Activated naive CD8-positive, alpha-beta T cell (primary cell): ENCODE data around the gene DSG4.
"Not testable (repeated sequence)": the region's sequence is repeated elsewhere in the genome, so short reads cannot be mapped to it uniquely, and the experiment has no call there.

ENCODE experiments used
- H3K27ac Mint-ChIP-seq: one replicate; pipeline ENCODE4 v1.8.0; 2021; ENCODE audit warnings: mixed read lengths
- H3K27me3 Mint-ChIP-seq: one replicate; pipeline ENCODE4 v1.8.0; 2021; ENCODE audit warnings: mixed read lengths
- H3K36me3 Mint-ChIP-seq: one replicate; pipeline ENCODE4 v1.8.0; 2021; ENCODE audit warnings: mixed read lengths
- H3K4me1 Mint-ChIP-seq: one replicate; pipeline ENCODE4 v1.8.0; 2021; ENCODE audit warnings: low read depth, mixed read lengths
- H3K4me3 Mint-ChIP-seq: one replicate; pipeline ENCODE4 v1.8.0; 2021; ENCODE audit warnings: mild to moderate bottlenecking, mixed read lengths
- H3K9me3 Mint-ChIP-seq: one replicate; pipeline ENCODE4 v1.8.0; 2021; ENCODE audit warnings: low read depth, mixed read lengths

The DSG4 gene

GRCh38 chr18:31376477-31376876, at the start of gene DSG4:
Gene DSG4, plus strand, starts transcription at chr18:31376777. Its CDS starts 135 bp downstream, at chr18:31376912.
- Mint-ChIP-seq H3K4me3 (no peak within 1 kb of the TSS), H3K4me1 (no peaks in the 10 kb centered on the region), H3K9me3 (no peaks in the 10 kb centered on the region), H3K36me3 (no peaks in the 10 kb centered on the region), H3K27ac (no peak within 1 kb of the TSS), H3K27me3 (no peaks in the 10 kb centered on the region)

- H3K27me3 Mint-ChIP-seq, result peaks cover 2% of the 10 kb centered on the region
- H3K27ac Mint-ChIP-seq, result no peak overlapping the region
Observed at GRCh38 chr18:31329787-31330438, 46.7 kb upstream of the DSG4 start.

GRCh38 chr18:31343454-31343853, 33.1 kb upstream of the DSG4 start:
- H3K4me3 Mint-ChIP-seq, result no peak overlapping the region
- no peaks in the 10 kb centered on the region for H3K27me3 Mint-ChIP-seq
- no peaks in the 10 kb centered on the region for H3K36me3 Mint-ChIP-seq
- H3K9me3 Mint-ChIP-seq, result peaks cover 13% of the 10 kb centered on the region
- H3K27ac Mint-ChIP-seq, result no peak overlapping the region
- no peaks in the 10 kb centered on the region for H3K4me1 Mint-ChIP-seq

More at GRCh38 chr18:31329787-31330438, 46.7 kb upstream of the DSG4 start:
- Mint-ChIP-seq H3K9me3 (no peaks in the 10 kb centered on the region), H3K4me1 (no peaks in the 10 kb centered on the region), H3K4me3 (no peak overlapping the region), H3K36me3 (no peaks in the 10 kb centered on the region)

- H3K4me3 Mint-ChIP-seq, H3K4me1 Mint-ChIP-seq, H3K27ac Mint-ChIP-seq, H3K27me3 Mint-ChIP-seq, H3K9me3 Mint-ChIP-seq, H3K36me3 Mint-ChIP-seq: not testable (repeated sequence)
Observed at GRCh38 chr18:31353336-31353735, 23.2 kb upstream of the DSG4 start.

GRCh38 chr18:31354990-31355389, 21.6 kb upstream of the DSG4 start:
- H3K4me3 Mint-ChIP-seq, result no peak overlapping the region
- H3K27ac Mint-ChIP-seq, result no peak overlapping the region
- no peaks in the 10 kb centered on the region for H3K36me3 Mint-ChIP-seq
- H3K4me1 Mint-ChIP-seq, result no peaks in the 10 kb centered on the region
- H3K27me3 Mint-ChIP-seq, result no peaks in the 10 kb centered on the region
- H3K9me3 Mint-ChIP-seq, result no peaks in the 10 kb centered on the region

GRCh38 chr18:31356025-31356424, 20.6 kb upstream of the DSG4 start:
- Mint-ChIP-seq H3K9me3 (no peaks in the 10 kb centered on the region), H3K36me3 (no peaks in the 10 kb centered on the region), H3K27ac (no peak overlapping the region), H3K4me3 (no peak overlapping the region), H3K27me3 (no peaks in the 10 kb centered on the region), H3K4me1 (no peaks in the 10 kb centered on the region)

GRCh38 chr18:31364190-31364589, 12.4 kb upstream of the DSG4 start:
- Mint-ChIP-seq H3K27me3 (no peaks in the 10 kb centered on the region), H3K4me3 (no peak overlapping the region), H3K36me3 (no peaks in the 10 kb centered on the region), H3K4me1 (no peaks in the 10 kb centered on the region), H3K27ac (no peak overlapping the region), H3K9me3 (no peaks in the 10 kb centered on the region)

GRCh38 chr18:31369478-31369877, 7.1 kb upstream of the DSG4 start:
- Mint-ChIP-seq H3K4me1 (no peaks in the 10 kb centered on the region), H3K4me3 (no peak overlapping the region), H3K27me3 (no peaks in the 10 kb centered on the region), H3K9me3 (no peaks in the 10 kb centered on the region), H3K27ac (no peak overlapping the region), H3K36me3 (no peaks in the 10 kb centered on the region)

- H3K9me3 Mint-ChIP-seq, result no peaks in the 10 kb centered on the region
- H3K4me3 Mint-ChIP-seq, result no peak overlapping the region
- no peaks in the 10 kb centered on the region for H3K27me3 Mint-ChIP-seq
- no peak overlapping the region for H3K27ac Mint-ChIP-seq
- H3K4me1 Mint-ChIP-seq, result no peaks in the 10 kb centered on the region
- H3K36me3 Mint-ChIP-seq, result no peaks in the 10 kb centered on the region
Observed at GRCh38 chr18:31371989-31372388, 4.6 kb upstream of the DSG4 start.

- Mint-ChIP-seq H3K4me3 (no peak overlapping the region), H3K27ac (no peak overlapping the region), H3K9me3 (no peaks in the 10 kb centered on the region), H3K27me3 (no peaks in the 10 kb centered on the region), H3K4me1 (no peaks in the 10 kb centered on the region), H3K36me3 (no peaks in the 10 kb centered on the region)
Observed at GRCh38 chr18:31373641-31374040, 2.9 kb upstream of the DSG4 start.

GRCh38 chr18:31380912-31381311, 4.3 kb downstream of the DSG4 start:
- Mint-ChIP-seq H3K36me3 (no peaks in the 10 kb centered on the region), H3K4me1 (no peaks in the 10 kb centered on the region), H3K27ac (no peak overlapping the region), H3K27me3 (no peaks in the 10 kb centered on the region), H3K4me3 (no peak overlapping the region), H3K9me3 (no peaks in the 10 kb centered on the region)

GRCh38 chr18:31382107-31382506, 5.5 kb downstream of the DSG4 start:
- H3K9me3 Mint-ChIP-seq, result no peaks in the 10 kb centered on the region
- no peak overlapping the region for H3K4me3 Mint-ChIP-seq
- no peaks in the 10 kb centered on the region for H3K27me3 Mint-ChIP-seq
- H3K36me3 Mint-ChIP-seq, result no peaks in the 10 kb centered on the region
- H3K4me1 Mint-ChIP-seq, result no peaks in the 10 kb centered on the region
- H3K27ac Mint-ChIP-seq, result no peak overlapping the region

GRCh38 chr18:31386741-31387140, 10.2 kb downstream of the DSG4 start:
- H3K27ac Mint-ChIP-seq, result no peak overlapping the region
- H3K27me3 Mint-ChIP-seq, result no peaks in the 10 kb centered on the region
- no peaks in the 10 kb centered on the region for H3K4me1 Mint-ChIP-seq
- H3K4me3 Mint-ChIP-seq, result no peak overlapping the region
- H3K9me3 Mint-ChIP-seq, result no peaks in the 10 kb centered on the region
- H3K36me3 Mint-ChIP-seq, result no peaks in the 10 kb centered on the region

- Mint-ChIP-seq H3K4me1 (no peaks in the 10 kb centered on the region), H3K4me3 (no peak overlapping the region), H3K36me3 (no peaks in the 10 kb centered on the region), H3K27me3 (no peaks in the 10 kb centered on the region), H3K27ac (no peak overlapping the region), H3K9me3 (no peaks in the 10 kb centered on the region)
Observed at GRCh38 chr18:31393286-31393685, 16.7 kb downstream of the DSG4 start.

GRCh38 chr18:31396796-31397612, 20.4 kb downstream of the DSG4 start:
- Mint-ChIP-seq H3K9me3 (no peaks in the 10 kb centered on the region), H3K36me3 (no peaks in the 10 kb centered on the region), H3K4me3 (no peak overlapping the region), H3K27me3 (no peaks in the 10 kb centered on the region), H3K27ac (no peak overlapping the region), H3K4me1 (no peaks in the 10 kb centered on the region)

GRCh38 chr18:31398191-31398590, 21.6 kb downstream of the DSG4 start:
- H3K4me1 Mint-ChIP-seq, result no peaks in the 10 kb centered on the region
- no peaks in the 10 kb centered on the region for H3K36me3 Mint-ChIP-seq
- no peak overlapping the region for H3K27ac Mint-ChIP-seq
- H3K27me3 Mint-ChIP-seq, result no peaks in the 10 kb centered on the region
- no peak overlapping the region for H3K4me3 Mint-ChIP-seq
- H3K9me3 Mint-ChIP-seq, result no peaks in the 10 kb centered on the region
